GM12873 (cell line): Measurements from ENCODE around the gene SLC4A7.

ENCODE experiments used
- TF ChIP-seq, protein P1 (sequence below): IDR thresholded peaks from 2 replicates; pipeline ENCODE4 v1.5.1; 2012; ENCODE audit warnings: low read depth, mild to moderate bottlenecking, moderate library complexity, low read length, control low read depth; ENCODE audit not compliant: insufficient read depth; ENCODE audit errors: missing control alignments

Gene SLC4A7

DNA sequence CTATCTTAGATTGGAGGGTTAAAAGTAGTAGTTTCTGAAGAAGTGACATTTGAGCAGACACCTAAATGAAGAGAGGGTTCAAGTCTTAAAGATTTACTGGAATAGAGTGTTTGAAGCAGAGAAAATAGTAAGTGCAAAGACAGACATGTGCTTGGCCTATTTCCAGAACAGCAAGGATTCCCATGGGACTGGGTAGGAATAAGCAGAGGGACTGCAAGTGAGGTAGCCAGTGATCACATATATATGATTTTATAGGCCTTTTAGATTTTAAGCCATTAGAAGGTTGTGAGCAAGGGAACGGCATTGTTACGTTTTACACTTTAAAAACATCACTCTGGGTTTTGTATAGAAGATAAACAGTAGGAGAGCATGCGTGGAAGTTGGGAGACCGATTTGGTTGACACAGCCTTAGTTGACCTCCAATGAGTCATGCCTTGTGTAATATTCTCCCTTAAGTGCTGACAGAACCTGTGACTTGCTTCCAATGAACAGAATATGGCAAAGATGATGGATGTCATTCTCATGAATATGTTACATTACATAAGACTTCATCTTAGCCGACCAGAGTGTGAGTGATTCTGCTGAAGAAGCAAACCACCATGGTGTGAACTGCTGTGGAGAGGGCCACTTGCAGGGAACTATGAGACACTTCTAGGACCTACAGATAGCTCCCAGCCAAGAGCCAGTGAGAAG, 37.1 kb upstream of the SLC4A7 start:
- TF ChIP-seq, protein P1, sequence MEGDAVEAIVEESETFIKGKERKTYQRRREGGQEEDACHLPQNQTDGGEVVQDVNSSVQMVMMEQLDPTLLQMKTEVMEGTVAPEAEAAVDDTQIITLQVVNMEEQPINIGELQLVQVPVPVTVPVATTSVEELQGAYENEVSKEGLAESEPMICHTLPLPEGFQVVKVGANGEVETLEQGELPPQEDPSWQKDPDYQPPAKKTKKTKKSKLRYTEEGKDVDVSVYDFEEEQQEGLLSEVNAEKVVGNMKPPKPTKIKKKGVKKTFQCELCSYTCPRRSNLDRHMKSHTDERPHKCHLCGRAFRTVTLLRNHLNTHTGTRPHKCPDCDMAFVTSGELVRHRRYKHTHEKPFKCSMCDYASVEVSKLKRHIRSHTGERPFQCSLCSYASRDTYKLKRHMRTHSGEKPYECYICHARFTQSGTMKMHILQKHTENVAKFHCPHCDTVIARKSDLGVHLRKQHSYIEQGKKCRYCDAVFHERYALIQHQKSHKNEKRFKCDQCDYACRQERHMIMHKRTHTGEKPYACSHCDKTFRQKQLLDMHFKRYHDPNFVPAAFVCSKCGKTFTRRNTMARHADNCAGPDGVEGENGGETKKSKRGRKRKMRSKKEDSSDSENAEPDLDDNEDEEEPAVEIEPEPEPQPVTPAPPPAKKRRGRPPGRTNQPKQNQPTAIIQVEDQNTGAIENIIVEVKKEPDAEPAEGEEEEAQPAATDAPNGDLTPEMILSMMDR: no peak

DNA sequence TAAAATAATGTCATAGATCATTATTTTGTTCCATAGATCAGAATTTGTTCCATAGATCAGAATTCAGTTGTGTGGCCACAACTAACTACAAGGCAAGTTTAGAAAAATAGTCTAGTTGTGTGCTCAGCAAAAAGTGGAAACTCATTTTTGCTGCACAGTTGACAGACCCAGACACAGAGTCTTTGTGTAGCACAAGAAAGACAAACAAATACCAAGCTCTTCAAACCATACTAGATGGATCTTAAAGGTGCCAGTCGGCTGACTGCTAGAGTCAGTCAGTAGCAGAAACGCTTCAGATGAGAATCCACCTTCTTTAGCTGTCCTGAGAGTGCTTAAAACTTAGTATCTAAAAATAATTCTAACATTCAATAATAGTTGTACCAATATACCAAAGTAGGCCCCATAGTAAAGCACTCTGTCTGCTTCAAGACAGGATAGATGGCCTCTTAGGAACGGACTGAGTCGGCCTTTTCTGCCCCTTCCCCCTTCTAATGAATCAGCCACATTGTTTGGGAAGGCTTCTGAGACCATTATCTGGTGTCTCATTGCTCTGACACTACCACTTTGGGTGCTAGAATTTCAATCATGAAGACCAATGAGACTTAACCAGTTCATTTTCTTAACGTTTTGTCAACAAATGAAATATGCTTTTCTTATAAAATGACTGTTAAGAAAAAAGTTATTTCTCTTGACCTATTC, 27.7 kb upstream of the SLC4A7 start:
- TF ChIP-seq, protein P1: no peak

DNA sequence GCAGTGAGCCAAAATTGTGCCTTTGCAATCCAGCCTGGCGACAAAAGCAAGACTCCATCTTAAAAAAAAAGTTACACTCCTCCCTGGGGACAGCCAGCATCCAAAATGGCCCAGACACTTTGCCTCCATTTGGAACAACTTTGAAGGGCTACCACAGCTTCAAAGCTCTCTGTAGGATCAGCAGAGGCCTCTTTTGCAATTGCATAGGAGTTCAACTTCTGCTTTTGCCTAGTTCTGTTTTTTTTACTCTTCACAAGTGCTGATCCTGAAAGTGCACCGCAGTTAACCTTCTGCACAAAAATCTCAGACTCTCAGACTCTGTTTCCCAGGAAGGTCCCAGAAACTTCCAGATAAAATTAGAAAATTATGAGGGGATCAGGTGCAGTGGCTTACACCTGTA, 25.2 kb upstream of the SLC4A7 start:
- TF ChIP-seq, protein P1: no peak

DNA sequence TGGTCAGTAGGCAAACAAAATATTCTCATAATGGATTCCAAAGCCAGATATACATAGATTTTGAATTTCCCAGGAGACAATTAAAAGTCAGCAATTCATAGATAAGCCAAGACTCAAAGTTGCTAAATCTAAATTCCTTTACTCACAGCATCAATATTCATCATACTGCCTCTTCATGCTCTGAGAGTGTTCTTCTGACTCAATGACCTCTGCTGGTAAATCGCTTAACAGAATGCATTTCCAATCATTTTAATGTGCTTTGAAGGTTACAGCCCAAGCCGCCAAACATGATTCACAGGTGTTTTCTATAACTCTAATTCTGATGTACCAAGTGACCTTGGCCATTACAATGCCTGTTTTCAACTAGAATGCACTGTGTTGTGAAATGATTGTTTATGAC, 24.2 kb upstream of the SLC4A7 start:
- TF ChIP-seq, protein P1: no peak

DNA sequence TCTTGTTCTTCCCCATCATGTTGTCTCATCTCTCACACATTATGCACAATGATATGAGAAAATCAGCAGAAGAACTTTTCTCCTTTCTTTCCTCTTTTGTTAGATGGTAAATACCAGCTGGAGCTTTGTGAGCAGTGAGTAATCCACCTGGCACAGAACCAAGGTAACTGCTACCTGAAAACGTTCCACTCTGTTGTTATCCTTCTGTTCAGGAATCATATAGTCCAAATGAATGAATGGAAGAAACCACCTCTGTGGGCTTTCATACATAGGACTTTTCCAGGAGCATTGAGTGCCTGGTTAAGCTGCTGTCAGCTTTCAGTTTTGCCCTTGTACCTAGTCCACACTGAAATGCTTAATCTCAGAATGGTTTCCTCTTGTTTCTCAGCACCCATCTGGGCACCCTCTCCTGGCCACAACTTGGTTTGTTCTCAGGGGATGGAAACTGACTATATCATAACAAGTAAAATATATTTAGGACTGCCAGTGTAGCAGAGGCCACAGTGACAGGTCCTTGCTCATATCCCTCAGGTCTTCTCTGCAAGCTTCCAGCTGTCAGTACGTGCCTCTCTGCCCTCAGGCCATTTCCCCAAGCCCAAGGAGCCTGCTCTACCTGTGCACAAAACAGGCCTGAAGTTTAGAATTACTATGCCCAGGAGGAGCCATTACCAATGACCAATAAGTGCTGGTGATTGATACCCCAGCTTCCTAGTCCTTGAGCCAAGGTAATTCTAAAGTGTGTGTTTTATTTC, 23.5 kb upstream of the SLC4A7 start:
- TF ChIP-seq, protein P1: no peak

DNA sequence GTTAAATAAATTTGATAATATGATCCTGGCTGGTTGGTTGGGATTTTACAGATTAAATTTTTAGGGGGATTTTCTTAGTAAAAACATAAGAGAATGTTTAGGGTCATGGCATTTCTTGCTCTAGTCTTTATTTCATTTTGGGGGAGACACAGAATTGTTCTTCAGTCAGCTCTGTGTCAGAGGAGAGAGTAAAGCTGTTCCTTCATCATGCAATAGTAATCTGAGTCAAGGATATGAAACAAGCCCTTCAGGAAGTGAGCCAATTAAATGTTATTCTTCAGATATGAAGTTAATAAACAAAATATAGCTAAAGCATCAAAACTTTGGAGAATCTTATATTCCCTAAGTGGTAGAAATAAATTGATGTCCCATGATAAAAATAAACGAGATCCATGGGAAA, 22.9 kb upstream of the SLC4A7 start:
- TF ChIP-seq, protein P1: no peak

DNA sequence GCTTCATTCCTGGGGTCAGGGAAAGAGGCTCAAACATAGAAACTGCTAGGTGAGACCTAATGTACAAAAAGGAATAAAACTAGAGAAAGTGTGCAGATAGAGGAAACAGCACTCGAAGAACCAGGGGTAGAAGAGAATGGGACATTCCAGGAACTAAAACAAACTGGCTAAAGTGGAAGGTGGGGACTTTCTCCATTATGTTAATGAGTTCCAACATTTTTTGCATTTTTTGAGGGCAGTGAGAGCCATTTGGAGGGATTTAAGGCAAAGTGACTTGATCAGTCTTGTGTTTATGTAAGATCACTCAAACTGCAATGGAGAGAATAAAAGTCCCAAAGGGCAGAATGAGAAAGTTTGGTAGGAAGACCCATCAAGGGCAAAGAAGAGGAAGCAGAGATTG, 20.6 kb upstream of the SLC4A7 start:
- TF ChIP-seq, protein P1: no peak
